IPS-20b (cell line): Measurements from ENCODE around the gene GTF3C5.
A peak's percentile ranks its signal among the peaks of the same experiment; 100 is the strongest.

Experiments
- H3K27ac ChIP-seq: one replicate; pipeline ENCODE4 v1.5.1; 2013; ENCODE audit warnings: low read length
- H3K27me3 ChIP-seq: 2 replicates; pipeline ENCODE4 v1.6.1; 2013; ENCODE audit warnings: mild to moderate bottlenecking, low read length, inconsistent platforms; ENCODE audit not compliant: insufficient read depth
- H3K36me3 ChIP-seq: 2 replicates; pipeline ENCODE4 v1.6.1; 2013; ENCODE audit warnings: low read depth, mild to moderate bottlenecking, inconsistent platforms, low read length, moderate library complexity; ENCODE audit not compliant: insufficient read depth
- H3K4me1 ChIP-seq: 2 replicates; pipeline ENCODE4 v1.6.1; 2013; ENCODE audit warnings: mild to moderate bottlenecking, control low read depth, inconsistent platforms, low read length, moderate library complexity; ENCODE audit not compliant: insufficient read depth
- H3K4me3 ChIP-seq: 2 replicates; pipeline ENCODE4 v1.5.1; 2013; ENCODE audit warnings: mild to moderate bottlenecking, low read length, inconsistent platforms
- H3K9ac ChIP-seq: 2 replicates; pipeline ENCODE4 v1.6.1; 2013; ENCODE audit warnings: low read depth, mild to moderate bottlenecking, inconsistent platforms, low read length, moderate library complexity
- H3K9me3 ChIP-seq: 2 replicates; pipeline ENCODE4 v1.6.1; 2013; ENCODE audit warnings: mild to moderate bottlenecking, low read depth, low read length, inconsistent platforms; ENCODE audit not compliant: insufficient read depth

GTF3C5 gene

DNA sequence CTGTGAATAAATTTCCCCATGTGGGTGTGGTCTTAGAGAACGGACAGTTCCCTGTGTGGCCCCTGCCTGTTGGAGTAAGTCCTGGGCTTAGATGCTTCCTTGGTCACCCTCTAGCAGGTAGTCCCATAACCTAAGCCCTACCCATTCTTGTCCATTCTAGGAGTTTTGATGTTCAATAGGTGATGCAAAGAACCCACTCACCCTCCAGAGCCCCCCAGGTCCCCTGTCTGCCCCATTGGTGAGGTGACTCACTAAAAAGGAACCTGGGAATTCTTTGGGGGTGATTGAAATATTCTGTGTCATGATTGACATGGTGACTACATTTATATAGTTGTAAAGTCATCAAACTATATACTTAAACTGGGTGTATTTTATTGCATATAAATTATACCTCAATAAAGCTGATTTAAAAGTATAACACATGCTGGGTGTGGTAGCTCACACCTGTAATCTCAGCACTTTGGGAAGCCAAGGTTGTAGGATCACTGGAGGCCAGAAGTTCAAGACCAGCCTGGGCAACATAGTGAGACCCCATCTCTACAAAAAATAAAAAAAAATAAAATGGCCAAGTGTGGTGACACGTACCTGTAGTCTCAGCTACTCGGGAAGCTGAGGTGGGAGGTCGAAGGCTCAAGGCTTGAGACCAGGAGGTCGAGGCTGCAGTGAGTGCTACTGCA lies 20.8 kb upstream of the GTF3C5 start:
- no peaks in the 10 kb centered on the region for H3K36me3 ChIP-seq
- no peaks in the 10 kb centered on the region for H3K9me3 ChIP-seq
- no peaks in the 10 kb centered on the region for H3K4me1 ChIP-seq
- no peak overlapping the region for H3K9ac ChIP-seq
- H3K4me3 ChIP-seq, result no peak overlapping the region
- peaks cover 12% of the 10 kb centered on the region; the same call in 1 of the 2 replicates for H3K27me3 ChIP-seq
- H3K27ac ChIP-seq, result no peak overlapping the region

DNA sequence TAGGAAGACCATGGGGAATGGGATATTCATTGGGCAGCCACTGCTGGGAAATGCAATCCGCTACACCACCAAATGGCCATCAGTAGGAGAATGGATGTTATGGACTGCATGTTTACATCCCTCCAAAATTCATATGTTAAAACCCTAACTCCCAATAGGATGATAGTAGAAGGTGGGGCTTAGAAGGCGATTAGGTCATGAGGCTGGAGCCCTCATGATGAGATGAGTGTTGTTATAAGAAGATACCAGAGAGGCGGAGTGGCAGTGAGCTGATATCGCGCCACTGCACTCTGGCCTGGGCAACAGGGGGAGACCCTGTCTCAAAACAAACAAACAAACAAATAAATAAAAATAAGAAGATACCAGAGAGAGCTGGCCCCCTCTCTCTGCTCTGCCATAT lies 16.1 kb upstream of the GTF3C5 start:
- no peak overlapping the region for H3K27ac ChIP-seq
- H3K4me1 ChIP-seq, result no peaks in the 10 kb centered on the region
- no peak overlapping the region for H3K9ac ChIP-seq
- peaks cover 10% of the 10 kb centered on the region; the same call in 1 of the 2 replicates for H3K27me3 ChIP-seq
- no peaks in the 10 kb centered on the region for H3K9me3 ChIP-seq
- no peak overlapping the region for H3K4me3 ChIP-seq
- H3K36me3 ChIP-seq, result no peaks in the 10 kb centered on the region

DNA sequence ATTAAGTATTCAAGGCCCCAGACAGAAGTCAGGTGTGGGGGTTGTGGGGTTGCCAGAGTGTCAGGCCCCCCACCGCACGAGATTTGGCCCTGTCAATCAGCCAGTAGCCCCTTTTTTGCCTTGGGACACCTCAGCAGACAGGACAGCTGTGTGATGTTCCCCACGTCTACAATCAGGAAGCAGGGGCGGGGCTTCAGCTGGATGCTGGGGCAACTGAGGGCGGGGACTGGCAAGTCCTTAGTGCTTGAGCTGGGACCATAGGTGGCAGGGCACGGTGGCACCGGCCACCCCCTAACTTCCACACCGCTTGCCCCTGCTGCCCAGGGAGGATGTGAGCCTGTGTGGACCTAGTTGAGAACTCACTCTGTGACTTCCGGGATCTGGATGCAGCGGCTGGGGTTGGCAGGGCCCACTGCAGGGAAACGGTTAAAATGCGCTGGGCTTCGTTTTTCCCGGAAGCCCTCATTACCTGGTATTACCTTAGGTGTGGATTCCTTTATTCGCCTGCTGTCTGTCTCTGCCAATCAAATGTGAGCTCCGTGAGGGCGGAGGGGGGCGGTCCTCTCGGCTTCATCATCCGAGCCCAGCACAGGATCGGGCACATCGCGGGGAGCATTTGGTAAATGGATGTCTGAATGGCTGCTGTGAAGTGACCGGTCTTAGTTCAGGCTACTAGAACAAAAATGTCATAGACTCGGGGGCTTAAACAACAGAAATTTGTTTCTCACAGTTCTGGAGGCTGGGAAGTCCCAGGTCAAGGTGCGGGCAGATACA lies 7.5 kb upstream of the GTF3C5 start:
- Histone ChIP-seq H3K27me3 (peaks cover 13% of the 10 kb centered on the region; the same call in 1 of the 2 replicates), H3K27ac (no peak overlapping the region), H3K9me3 (no peaks in the 10 kb centered on the region), H3K36me3 (no peaks in the 10 kb centered on the region), H3K9ac (no peak overlapping the region), H3K4me1 (no peaks in the 10 kb centered on the region), H3K4me3 (no peak overlapping the region)

DNA sequence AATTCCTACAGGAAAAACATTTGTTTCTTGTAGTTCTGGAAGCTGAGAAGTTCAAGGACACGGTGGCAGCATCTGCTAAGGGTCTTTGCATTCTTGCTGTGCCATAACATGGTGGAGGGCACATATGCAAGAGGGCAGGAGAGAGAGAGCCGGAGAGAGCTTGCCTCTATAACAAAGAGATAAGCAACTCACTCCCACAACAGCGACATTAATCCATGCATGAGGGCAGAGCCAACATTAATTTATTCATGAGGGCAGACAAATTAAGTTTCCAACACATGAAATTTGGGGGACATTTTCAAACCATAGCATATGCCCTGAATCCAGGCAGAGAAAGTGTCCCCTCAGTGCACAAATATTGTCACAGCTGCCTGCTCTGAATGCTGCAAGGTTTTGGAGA lies 4.4 kb upstream of the GTF3C5 start:
- peaks cover 13% of the 10 kb centered on the region; the same call in 1 of the 2 replicates for H3K27me3 ChIP-seq
- H3K9ac ChIP-seq, result no peak overlapping the region
- H3K27ac ChIP-seq, result no peak overlapping the region
- no peaks in the 10 kb centered on the region for H3K9me3 ChIP-seq
- H3K4me3 ChIP-seq, result no peak overlapping the region
- no peaks in the 10 kb centered on the region for H3K4me1 ChIP-seq
- no peaks in the 10 kb centered on the region for H3K36me3 ChIP-seq

DNA sequence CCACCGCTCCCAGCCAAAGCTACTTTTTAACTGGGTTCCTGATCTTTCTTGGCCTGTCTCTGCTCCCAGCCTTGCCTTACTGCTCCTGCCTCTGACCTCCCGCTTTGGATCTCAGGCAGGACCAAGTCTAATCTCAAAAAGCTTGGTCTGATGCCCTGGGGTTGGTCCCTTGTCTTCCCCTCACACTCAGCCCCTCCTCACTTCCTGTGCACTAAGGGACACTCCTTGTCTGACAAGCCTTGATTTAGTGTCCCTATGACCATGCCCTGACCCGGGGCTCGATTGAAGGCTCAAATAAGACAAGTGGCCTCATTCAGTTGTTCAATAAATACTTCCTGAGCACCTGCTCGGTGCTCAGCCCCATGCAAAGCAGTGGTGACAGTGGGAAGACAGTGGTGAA lies 3.7 kb upstream of the GTF3C5 start:
- Histone ChIP-seq H3K4me1 (peaks cover 4% of the 10 kb centered on the region; the same call in 1 of the 2 replicates), H3K9me3 (no peaks in the 10 kb centered on the region), H3K27me3 (peaks cover 9% of the 10 kb centered on the region; the same call in 1 of the 2 replicates), H3K9ac (no peak overlapping the region), H3K27ac (no peak overlapping the region), H3K36me3 (no peaks in the 10 kb centered on the region), H3K4me3 (no peak overlapping the region)

DNA sequence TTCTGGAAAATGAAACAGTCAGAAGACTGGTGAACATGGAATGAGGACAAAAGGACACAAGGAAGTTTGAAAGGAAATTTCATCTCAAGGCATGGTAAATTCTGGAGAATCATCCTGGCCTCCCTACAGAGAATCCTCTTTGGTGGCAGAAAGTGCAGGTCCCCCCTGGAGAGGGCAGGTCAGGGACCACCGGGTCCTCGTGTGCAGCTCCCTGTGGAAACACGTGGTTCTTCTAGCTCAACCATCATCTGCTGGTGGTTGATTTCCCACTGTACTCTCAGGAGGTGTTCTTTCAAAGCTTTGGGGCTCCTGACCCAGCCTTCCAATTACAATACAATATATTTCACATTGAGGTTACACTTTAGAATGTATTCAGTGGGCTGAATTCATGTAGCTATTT lies 2.6 kb upstream of the GTF3C5 start:
- H3K27ac ChIP-seq, result no peak overlapping the region
- no peak overlapping the region for H3K9ac ChIP-seq
- H3K4me3 ChIP-seq, result no peak overlapping the region
- H3K36me3 ChIP-seq, result peaks cover 7% of the 10 kb centered on the region; the same call in 1 of the 2 replicates
- H3K4me1 ChIP-seq, result peaks cover 11% of the 10 kb centered on the region; the same call in 1 of the 2 replicates
- H3K9me3 ChIP-seq, result no peaks in the 10 kb centered on the region
- 0 out of 2 replicates have a peak, but pooled peaks cover 8% of the 10 kb centered on the region for H3K27me3 ChIP-seq

DNA sequence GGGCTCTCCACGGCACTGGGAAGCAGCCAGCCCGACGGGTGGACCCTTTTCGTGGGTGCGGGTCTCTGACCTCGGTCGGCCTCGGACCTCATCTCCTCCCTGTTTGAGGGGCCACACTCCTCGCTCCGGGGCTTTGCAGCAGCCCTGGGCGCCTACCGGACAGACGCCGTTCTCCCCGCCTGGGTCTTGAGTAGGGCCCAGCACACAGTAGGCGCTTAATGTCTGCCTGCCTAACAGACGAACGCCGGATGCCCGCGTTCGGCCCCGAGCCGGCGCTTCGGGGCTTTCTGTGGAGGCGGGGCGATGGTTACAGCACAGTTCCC lies 842 bp upstream of the GTF3C5 start:
- H3K9me3 ChIP-seq, result no peaks in the 10 kb centered on the region
- 0 out of 2 replicates have a peak, but pooled peaks cover 8% of the 10 kb centered on the region for H3K27me3 ChIP-seq
- peak overlapping the region; percentile 95 for H3K4me3 ChIP-seq
- peaks cover 11% of the 10 kb centered on the region; the same call in 1 of the 2 replicates for H3K4me1 ChIP-seq
- peak overlapping the region; percentile 94 for H3K9ac ChIP-seq
- H3K36me3 ChIP-seq, result peaks cover 17% of the 10 kb centered on the region; the same call in 1 of the 2 replicates
- H3K27ac ChIP-seq, result no peak overlapping the region

DNA sequence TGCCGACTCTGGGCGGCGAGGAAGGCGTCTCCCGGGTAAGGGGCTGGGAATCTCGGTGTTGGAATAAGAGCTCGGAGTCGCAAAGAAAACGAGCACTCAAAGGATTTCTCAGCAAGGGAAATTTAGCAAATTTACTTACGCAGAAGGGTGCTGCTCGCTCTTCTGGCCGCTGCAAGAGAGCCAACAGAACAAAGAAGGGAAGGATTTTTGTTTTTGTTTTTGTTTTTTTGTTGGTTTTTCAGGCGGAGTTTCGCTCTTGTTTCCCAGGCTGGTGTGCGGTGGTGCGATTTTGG lies 279 bp downstream of the GTF3C5 start:
- Histone ChIP-seq H3K27me3 (0 out of 2 replicates have a peak, but pooled peaks cover 5% of the 10 kb centered on the region), H3K9me3 (no peaks in the 10 kb centered on the region), H3K27ac (peak overlapping the region; percentile 95), H3K36me3 (peaks cover 17% of the 10 kb centered on the region; the same call in 1 of the 2 replicates), H3K9ac (peak overlapping the region; percentile 94), H3K4me3 (peak overlapping the region; percentile 95), H3K4me1 (peaks cover 11% of the 10 kb centered on the region; the same call in 1 of the 2 replicates)

DNA sequence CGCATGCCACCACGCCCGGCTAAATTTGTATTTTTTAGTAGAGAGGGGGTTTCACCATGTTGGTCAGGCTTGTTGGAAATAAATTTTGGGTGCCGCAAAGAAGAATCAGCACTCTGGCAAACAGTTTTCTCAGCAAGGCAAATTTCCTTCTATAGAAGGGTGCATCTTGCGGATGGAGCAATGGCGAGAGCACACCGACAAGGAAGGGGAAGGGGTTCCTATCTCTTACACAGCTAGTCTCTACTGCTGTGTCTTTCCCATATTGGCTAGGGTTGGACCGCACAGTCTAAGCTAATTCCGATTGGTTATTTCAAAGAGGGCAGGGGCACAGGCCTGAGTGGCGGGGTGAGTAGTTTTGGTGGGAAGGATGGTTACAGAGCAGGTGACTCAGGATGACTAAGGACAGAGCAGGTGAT lies 707 bp downstream of the GTF3C5 start:
- 0 out of 2 replicates have a peak, but pooled peaks cover under 1% of the 10 kb centered on the region for H3K27me3 ChIP-seq
- peak overlapping the region; percentile 94; the same call in 1 of the 2 replicates for H3K9ac ChIP-seq
- peaks cover 11% of the 10 kb centered on the region; the same call in 1 of the 2 replicates for H3K4me1 ChIP-seq
- no peaks in the 10 kb centered on the region for H3K9me3 ChIP-seq
- peaks cover 17% of the 10 kb centered on the region; the same call in 1 of the 2 replicates for H3K36me3 ChIP-seq
- H3K4me3 ChIP-seq, result peak overlapping the region; percentile 95
- H3K27ac ChIP-seq, result no peak overlapping the region

DNA sequence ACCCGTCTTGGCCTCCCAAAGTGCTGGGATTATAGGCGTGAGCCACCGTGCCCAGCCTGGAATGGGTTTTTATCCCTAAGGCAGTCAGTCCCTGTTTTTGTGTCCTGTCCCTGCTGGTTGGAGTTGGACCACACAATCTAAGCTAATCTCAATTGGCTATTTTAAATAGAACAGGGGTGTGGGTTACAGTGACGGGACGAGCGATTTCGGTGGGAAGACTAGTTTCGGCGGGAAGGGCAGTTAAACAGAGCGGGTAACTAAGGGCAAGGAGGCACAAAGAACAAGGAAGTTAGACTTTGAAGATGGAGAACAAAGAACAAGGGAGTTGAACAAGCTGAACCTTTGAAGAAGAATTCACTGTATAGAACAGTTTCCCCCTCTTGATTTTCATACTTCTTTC lies 1.4 kb downstream of the GTF3C5 start:
- Histone ChIP-seq H3K36me3 (peaks cover 17% of the 10 kb centered on the region; the same call in 1 of the 2 replicates), H3K4me3 (peak overlapping the region; percentile 95), H3K27me3 (no peaks in the 10 kb centered on the region), H3K9ac (0 out of 2 replicates have a peak overlapping the region, but pooled peaks have one; percentile 3), H3K4me1 (peaks cover 11% of the 10 kb centered on the region; the same call in 1 of the 2 replicates), H3K27ac (no peak overlapping the region), H3K9me3 (no peaks in the 10 kb centered on the region)

DNA sequence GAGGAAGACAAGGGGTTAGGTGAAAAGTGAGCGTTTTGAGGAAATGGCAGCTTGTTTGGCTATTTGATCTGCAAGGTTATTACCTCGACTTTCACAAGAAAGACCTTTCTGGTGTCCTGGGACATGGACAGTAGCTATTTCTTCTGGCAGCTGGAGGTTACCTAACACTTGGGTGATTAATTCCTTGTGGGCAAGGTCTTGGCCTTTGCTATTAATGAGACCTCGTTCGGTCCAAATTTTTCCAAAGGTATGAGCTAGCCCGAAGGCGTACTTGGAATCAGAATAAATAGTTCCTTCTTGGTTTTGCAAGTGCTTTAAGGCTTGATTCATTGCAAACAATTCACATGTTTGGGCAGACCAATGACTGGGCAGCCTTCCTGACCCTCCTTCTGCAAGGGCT lies 4.9 kb downstream of the GTF3C5 start:
- Histone ChIP-seq H3K9me3 (no peaks in the 10 kb centered on the region), H3K36me3 (peaks cover 17% of the 10 kb centered on the region; the same call in 1 of the 2 replicates), H3K9ac (no peak overlapping the region), H3K27ac (no peak overlapping the region), H3K4me1 (peaks cover 11% of the 10 kb centered on the region; the same call in 1 of the 2 replicates), H3K27me3 (no peaks in the 10 kb centered on the region), H3K4me3 (no peak overlapping the region)
